Measurements from ENCODE around the gene MRGPRG.

DNA sequence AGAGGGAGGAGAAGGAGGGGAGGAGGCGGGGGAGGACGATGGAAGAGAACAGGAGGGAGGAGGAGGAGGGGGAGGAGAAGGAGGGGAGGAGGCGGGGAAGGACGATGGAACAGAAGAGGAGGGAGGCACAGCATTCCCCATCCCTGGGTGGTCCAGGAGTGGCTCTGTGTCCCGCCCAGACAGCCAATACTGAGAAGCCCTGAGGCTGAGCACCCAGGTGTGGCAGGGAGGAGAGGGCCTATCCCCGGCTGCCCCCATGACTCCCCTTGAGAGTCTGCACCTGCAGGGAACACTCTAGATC lies 12.9 kb upstream of the MRGPRG start:
- no peak for TF ChIP-seq JUND (IDR thresholded peaks at IDR 0.05)
- TF ChIP-seq POLR2AphosphoS5 (IDR thresholded peaks at IDR 0.05; ENCODE audit: low read depth, low read length), result no peak
- TF ChIP-seq CTCF (IDR thresholded peaks at IDR 0.05 in 2 of 3, conservative IDR thresholded peaks at IDR 0.05 in 1 of 3; ENCODE audit: borderline replicate concordance in 1 of 3, insufficient read depth in 1 of 3, low read depth in 2 of 3, low read length in 2 of 3), result no peak
- TF ChIP-seq REST (IDR thresholded peaks at IDR 0.05; ENCODE audit: low read depth), result no peak
- TF ChIP-seq FOSL1 (IDR thresholded peaks at IDR 0.05; ENCODE audit: low read depth), result no peak
- no peak for TF ChIP-seq POLR2A (IDR thresholded peaks at IDR 0.05; ENCODE audit: borderline replicate concordance, extremely low read depth, insufficient read depth, insufficient read length)
- no peak for TF ChIP-seq EZH2 (IDR thresholded peaks at IDR 0.05)
- no peak for TF ChIP-seq EGR1 (IDR thresholded peaks at IDR 0.05; ENCODE audit: low read depth)
- no peak for TF ChIP-seq ATF3 (IDR thresholded peaks at IDR 0.05)

Data from HCT116 (cell line).